ENCODE measurements around the gene FAM117A. TPM values are rescaled to one million over a fixed set of nuclear protein-coding genes. Genes with fewer than 3 reads are reported as not detected.

The FAM117A gene, protein sequence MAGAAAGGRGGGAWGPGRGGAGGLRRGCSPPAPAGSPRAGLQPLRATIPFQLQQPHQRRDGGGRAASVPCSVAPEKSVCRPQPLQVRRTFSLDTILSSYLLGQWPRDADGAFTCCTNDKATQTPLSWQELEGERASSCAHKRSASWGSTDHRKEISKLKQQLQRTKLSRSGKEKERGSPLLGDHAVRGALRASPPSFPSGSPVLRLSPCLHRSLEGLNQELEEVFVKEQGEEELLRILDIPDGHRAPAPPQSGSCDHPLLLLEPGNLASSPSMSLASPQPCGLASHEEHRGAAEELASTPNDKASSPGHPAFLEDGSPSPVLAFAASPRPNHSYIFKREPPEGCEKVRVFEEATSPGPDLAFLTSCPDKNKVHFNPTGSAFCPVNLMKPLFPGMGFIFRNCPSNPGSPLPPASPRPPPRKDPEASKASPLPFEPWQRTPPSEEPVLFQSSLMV
- 2.1 TPM in 2 replicates for total RNA-seq (ENCODE audit: low replicate concordance)

GRCh38 chr17:49763735-49764558, at the start of gene FAM117A:
FAM117A (minus strand) TSS chr17:49764131; CDS start chr17:49764087, 44 bp downstream.

GRCh38 chr17:49788478-49789242, 24.7 kb upstream of the FAM117A start, which contains the start of gene KAT7:
KAT7 (plus strand) TSS chr17:49788681; CDS start chr17:49788835, 154 bp downstream.

GRCh38 chr17:49707608-49708514, 56.1 kb downstream of the FAM117A start, which contains the start of gene SLC35B1:
SLC35B1 (minus strand) TSS chr17:49707964; CDS start chr17:49707833, 131 bp downstream.

DNA sequence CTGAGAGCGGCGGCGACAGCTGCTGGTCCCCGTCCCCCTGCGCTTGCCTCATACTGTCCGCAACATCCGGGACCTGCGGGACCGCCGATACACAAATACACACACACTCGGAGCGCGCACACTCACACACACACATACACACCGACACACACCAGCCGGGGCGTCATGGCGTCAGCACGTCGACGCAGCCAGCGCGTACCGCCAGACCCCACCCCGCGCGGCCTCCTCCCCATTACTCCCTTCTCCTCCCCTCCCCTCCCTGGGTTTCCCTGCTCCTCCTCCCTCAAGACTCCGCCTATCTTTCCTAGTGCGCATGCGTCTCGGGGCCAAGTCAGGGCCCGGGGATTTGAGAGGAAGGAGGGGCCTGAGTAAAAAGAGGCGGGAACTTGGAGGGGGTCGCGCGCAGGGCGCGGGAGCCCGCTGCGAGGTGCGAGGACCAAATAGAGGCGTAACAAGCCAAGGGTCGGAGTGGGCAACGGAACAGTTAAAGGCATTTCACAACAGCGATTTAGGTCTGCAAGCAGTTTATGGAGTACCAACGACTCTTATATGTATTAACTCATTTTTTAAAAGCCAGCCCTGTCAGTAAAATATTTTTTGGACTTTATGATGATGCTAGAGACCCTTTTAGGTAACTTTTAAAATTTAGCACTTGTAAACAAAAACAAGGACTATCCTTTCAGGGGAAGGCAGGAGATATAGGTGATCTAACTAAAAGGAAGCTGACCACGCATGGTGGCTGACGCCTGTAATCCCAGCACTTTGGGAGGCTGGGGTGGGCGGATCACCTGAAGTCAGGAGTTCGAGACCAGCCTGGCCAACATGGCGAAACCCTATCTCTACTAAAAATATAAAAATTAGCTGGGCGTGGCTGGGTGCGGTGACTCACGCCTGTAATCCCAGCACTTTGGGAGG, 85.7 kb downstream of the FAM117A start, which contains the start of gene SPOP:
Gene SPOP (minus strand): TSS at position 165 of the 915 bp plus-strand sequence. CDS start 55,287 bp downstream, outside the sequence.

Other genes starting within 250 kb of the FAM117A start
- gene NXPH3, start 188.3 kb downstream of the FAM117A start, total RNA-seq (ENCODE audit: low replicate concordance), result 1.4 and 1.5 TPM in 2 replicates
- gene SPOP, start 86.0 kb downstream of the FAM117A start, total RNA-seq (ENCODE audit: low replicate concordance), result 99.2 and 104 TPM in 2 replicates
- 38.5 and 52.2 TPM in 2 replicates for gene SLC35B1, start 56.2 kb downstream of the FAM117A start, total RNA-seq (ENCODE audit: low replicate concordance)
- 15.1 and 21.4 TPM in 2 replicates for gene KAT7, start 24.6 kb upstream of the FAM117A start, total RNA-seq (ENCODE audit: low replicate concordance)
- not detected in 2 replicates for gene TAC4, start 83.9 kb upstream of the FAM117A start, total RNA-seq (ENCODE audit: low replicate concordance)
- not detected in 2 replicates for gene DLX4, start 205.1 kb upstream of the FAM117A start, total RNA-seq (ENCODE audit: low replicate concordance)
- not detected in 2 replicates for gene DLX3, start 231.1 kb upstream of the FAM117A start, total RNA-seq (ENCODE audit: low replicate concordance)

Data from smooth muscle cell of the coronary artery (primary cell).